Measurements from ENCODE around the gene SLC8A1. TPM values are rescaled to one million over a fixed set of nuclear protein-coding genes. Genes with fewer than 3 reads are reported as not detected.

The SLC8A1 gene
- total RNA-seq, 1 donor from 2014 or later: 5.7 TPM

DNA sequence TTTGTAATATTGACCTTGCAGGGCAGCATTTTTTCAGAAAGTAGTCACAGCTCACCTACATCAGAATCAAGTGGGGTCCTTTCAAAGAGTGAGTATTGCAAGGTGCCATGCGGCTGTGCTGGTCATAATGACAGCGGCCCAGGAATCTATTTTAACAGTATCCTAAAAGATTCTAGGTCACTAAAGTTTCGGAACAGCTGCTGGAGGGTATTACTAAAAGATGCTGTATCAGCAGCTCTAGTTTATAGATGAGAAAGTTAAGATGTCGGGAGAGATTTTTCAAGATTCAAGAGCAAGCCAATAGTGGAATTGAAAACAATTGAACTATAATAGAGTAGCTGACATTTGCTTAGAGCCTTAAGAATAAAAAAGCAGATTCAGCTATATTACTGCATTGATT is 336.0 kb downstream of the SLC8A1 start:
- H3K36me3 Mint-ChIP-seq (ENCODE audit: insufficient read depth): no peaks in the 10 kb centered on the region
- no peaks in the 10 kb centered on the region for H3K9me3 Mint-ChIP-seq (ENCODE audit: low read depth)
- DNase-seq (ENCODE audit: low spot score, unreplicated experiment): no peak
- no peak overlapping the region for H3K4me3 Mint-ChIP-seq (ENCODE audit: low read depth)
- no peaks in the 10 kb centered on the region for H3K27me3 Mint-ChIP-seq
- H3K27ac Mint-ChIP-seq: no peak overlapping the region
- TF ChIP-seq, protein P1, sequence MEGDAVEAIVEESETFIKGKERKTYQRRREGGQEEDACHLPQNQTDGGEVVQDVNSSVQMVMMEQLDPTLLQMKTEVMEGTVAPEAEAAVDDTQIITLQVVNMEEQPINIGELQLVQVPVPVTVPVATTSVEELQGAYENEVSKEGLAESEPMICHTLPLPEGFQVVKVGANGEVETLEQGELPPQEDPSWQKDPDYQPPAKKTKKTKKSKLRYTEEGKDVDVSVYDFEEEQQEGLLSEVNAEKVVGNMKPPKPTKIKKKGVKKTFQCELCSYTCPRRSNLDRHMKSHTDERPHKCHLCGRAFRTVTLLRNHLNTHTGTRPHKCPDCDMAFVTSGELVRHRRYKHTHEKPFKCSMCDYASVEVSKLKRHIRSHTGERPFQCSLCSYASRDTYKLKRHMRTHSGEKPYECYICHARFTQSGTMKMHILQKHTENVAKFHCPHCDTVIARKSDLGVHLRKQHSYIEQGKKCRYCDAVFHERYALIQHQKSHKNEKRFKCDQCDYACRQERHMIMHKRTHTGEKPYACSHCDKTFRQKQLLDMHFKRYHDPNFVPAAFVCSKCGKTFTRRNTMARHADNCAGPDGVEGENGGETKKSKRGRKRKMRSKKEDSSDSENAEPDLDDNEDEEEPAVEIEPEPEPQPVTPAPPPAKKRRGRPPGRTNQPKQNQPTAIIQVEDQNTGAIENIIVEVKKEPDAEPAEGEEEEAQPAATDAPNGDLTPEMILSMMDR (IDR thresholded peaks at IDR 0.05; ENCODE audit: unreplicated experiment): no peak
- no peaks in the 10 kb centered on the region for H3K4me1 Mint-ChIP-seq (ENCODE audit: low read depth)

DNA sequence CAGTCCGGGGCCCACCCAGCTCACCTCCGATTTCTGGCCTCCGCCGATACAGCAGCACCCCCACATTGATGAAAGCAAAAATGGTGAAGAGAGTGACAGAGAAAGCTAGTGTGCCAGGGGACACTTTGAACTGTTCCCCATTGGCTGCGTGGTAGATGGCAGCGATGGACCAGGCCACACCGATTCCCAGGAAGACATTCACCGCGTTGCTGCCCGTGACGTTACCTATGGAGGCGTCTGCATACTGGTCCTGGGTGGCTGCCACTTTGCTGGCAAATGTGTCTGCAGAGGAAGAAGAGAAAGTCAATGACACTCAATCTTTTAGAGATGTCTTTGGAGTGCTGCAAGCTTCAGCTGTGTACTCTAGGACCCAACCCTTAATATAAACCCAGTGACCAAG is 336.5 kb downstream of the SLC8A1 start:
- TF ChIP-seq, protein P1 (IDR thresholded peaks at IDR 0.05; ENCODE audit: unreplicated experiment): no peak
- DNase-seq (ENCODE audit: low spot score, unreplicated experiment): no peak
- Mint-ChIP-seq H3K27ac (no peak overlapping the region), H3K27me3 (no peaks in the 10 kb centered on the region), H3K36me3 (ENCODE audit: insufficient read depth) (no peaks in the 10 kb centered on the region), H3K9me3 (ENCODE audit: low read depth) (no peaks in the 10 kb centered on the region), H3K4me1 (ENCODE audit: low read depth) (no peaks in the 10 kb centered on the region), H3K4me3 (ENCODE audit: low read depth) (no peak overlapping the region)

DNA sequence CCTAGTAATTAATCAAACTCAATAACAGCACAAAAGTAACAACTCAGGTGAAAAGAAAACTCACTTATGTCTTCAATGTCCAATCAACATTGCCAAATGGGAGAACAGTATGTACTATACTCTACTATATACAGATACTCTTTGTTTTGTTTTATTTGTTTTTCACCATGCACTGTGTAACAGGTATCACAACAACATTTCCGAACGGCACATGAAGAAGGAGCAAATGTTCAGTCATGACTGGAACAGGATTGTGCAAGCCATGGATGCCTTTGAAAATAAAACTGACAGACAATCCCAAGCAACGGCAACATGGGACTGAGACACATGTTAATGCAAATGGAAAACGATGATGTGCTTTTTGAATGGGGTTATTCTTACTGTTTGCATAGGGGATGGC is 337.9 kb downstream of the SLC8A1 start:
- TF ChIP-seq, protein P1 (IDR thresholded peaks at IDR 0.05; ENCODE audit: unreplicated experiment): no peak
- Mint-ChIP-seq H3K27me3 (no peaks in the 10 kb centered on the region), H3K4me3 (ENCODE audit: low read depth) (no peak overlapping the region), H3K9me3 (ENCODE audit: low read depth) (no peaks in the 10 kb centered on the region), H3K36me3 (ENCODE audit: insufficient read depth) (no peaks in the 10 kb centered on the region), H3K27ac (no peak overlapping the region), H3K4me1 (ENCODE audit: low read depth) (no peaks in the 10 kb centered on the region)
- no peak for DNase-seq (ENCODE audit: low spot score, unreplicated experiment)

DNA sequence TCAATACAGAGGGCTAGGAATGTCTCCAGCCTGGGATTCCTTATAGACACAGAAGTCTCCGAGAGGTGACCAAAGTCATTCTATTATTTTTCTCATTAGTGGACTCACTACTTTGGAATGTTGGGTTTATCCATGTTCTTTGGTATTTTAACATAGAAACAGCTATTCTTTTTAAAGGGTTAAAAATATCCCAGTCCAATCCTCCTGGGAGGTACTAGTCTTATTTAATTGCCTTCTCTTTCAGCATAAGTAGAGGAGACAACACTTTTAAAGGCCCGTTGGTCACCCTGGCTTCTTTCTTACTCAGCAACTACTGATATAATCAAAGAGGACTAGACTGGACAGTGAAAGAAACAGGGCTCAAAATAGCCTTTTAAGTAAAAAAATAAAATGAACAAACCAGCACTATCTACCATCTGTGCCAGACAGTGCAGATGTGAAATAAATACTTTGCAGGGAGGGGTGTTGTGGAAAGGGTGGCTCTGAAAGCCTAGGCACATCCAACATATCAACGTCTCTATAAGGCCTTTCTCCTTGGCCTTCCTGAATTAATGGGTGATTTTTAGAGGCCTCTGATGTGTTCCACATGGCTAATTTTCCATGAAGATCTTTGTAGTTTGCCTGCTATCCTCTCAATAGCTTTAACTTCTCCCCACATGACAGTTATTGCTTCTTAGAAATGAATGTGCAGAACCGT is 338.5 kb downstream of the SLC8A1 start:
- Mint-ChIP-seq H3K27ac (no peak overlapping the region), H3K4me3 (ENCODE audit: low read depth) (no peak overlapping the region), H3K4me1 (ENCODE audit: low read depth) (no peaks in the 10 kb centered on the region), H3K27me3 (no peaks in the 10 kb centered on the region), H3K36me3 (ENCODE audit: insufficient read depth) (no peaks in the 10 kb centered on the region), H3K9me3 (ENCODE audit: low read depth) (no peaks in the 10 kb centered on the region)
- TF ChIP-seq, protein P1 (IDR thresholded peaks at IDR 0.05; ENCODE audit: unreplicated experiment): no peak
- DNase-seq (ENCODE audit: low spot score, unreplicated experiment): no peak

DNA sequence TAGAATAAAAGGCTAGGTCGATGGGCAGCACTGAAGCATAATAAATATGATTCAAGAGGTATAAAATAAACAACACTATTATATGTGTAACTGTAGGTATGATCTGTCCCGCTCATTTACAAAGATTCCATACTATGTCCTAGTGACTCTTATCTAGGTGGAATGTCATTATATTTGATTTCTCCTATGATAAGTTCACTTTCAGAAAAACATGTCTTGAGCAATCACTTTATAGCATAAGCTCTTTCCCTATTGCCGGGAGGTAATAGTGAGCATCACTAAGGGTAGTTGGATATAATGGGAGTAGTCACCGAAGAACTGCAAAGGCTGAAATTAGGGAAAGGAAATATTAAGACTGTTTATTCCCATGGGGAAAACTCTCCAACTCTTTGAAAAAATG is 342.5 kb downstream of the SLC8A1 start:
- no peaks in the 10 kb centered on the region for H3K9me3 Mint-ChIP-seq (ENCODE audit: low read depth)
- TF ChIP-seq, protein P1 (IDR thresholded peaks at IDR 0.05; ENCODE audit: unreplicated experiment): no peak
- peaks cover 3% of the 10 kb centered on the region for H3K4me1 Mint-ChIP-seq (ENCODE audit: low read depth)
- H3K36me3 Mint-ChIP-seq (ENCODE audit: insufficient read depth): no peaks in the 10 kb centered on the region
- no peak for DNase-seq (ENCODE audit: low spot score, unreplicated experiment)
- no peaks in the 10 kb centered on the region for H3K27me3 Mint-ChIP-seq
- H3K4me3 Mint-ChIP-seq (ENCODE audit: low read depth): no peak overlapping the region
- H3K27ac Mint-ChIP-seq: no peak overlapping the region

Measured in progenitor cell of endocrine pancreas (in vitro differentiated cells).